Measurements from ENCODE around the gene EGFL8.

Gene EGFL8

DNA sequence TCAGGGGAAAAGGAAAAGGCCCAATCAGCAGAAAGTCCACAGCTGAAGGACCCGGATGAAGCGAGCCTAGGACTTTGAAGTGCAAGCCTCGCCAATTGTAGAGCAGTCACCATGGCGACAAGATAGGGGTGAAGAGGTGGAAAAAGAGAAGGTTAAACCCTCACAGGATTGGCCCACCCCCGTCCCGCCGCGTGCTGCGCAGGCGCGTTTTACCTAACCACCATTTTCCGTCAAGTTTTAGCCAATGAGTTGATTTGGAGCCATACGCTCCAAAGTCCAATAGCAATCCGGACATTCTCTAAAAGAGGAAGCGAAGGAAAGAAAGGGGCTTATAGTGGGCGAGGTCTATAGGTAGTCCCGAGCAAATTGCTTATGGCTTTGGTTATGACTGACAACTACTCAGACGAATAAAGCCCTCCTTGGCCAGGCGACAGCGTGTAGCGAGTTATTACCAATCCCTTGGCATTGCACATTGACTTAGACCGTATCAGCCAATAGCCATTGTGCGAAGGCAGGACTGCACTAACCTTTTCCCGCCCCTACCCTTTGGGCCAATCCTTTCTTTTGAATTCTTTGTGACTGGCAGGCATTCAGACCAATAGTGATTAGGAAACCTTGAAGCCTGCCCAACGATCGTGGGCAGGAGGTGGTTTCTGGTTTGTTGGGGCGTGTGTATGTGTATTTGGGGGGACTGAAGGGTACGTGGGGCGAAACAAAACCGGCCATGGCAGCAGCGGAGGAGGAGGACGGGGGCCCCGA lies 13.6 kb downstream of the EGFL8 start, which contains the start of gene RNF5:
RNF5 (plus strand) TSS at position 618 of the 759 bp plus-strand sequence; CDS start at position 725, 107 bp downstream.
- TF ChIP-seq, protein P1, sequence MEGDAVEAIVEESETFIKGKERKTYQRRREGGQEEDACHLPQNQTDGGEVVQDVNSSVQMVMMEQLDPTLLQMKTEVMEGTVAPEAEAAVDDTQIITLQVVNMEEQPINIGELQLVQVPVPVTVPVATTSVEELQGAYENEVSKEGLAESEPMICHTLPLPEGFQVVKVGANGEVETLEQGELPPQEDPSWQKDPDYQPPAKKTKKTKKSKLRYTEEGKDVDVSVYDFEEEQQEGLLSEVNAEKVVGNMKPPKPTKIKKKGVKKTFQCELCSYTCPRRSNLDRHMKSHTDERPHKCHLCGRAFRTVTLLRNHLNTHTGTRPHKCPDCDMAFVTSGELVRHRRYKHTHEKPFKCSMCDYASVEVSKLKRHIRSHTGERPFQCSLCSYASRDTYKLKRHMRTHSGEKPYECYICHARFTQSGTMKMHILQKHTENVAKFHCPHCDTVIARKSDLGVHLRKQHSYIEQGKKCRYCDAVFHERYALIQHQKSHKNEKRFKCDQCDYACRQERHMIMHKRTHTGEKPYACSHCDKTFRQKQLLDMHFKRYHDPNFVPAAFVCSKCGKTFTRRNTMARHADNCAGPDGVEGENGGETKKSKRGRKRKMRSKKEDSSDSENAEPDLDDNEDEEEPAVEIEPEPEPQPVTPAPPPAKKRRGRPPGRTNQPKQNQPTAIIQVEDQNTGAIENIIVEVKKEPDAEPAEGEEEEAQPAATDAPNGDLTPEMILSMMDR (IDR thresholded peaks at IDR 0.05) = no peak

DNA sequence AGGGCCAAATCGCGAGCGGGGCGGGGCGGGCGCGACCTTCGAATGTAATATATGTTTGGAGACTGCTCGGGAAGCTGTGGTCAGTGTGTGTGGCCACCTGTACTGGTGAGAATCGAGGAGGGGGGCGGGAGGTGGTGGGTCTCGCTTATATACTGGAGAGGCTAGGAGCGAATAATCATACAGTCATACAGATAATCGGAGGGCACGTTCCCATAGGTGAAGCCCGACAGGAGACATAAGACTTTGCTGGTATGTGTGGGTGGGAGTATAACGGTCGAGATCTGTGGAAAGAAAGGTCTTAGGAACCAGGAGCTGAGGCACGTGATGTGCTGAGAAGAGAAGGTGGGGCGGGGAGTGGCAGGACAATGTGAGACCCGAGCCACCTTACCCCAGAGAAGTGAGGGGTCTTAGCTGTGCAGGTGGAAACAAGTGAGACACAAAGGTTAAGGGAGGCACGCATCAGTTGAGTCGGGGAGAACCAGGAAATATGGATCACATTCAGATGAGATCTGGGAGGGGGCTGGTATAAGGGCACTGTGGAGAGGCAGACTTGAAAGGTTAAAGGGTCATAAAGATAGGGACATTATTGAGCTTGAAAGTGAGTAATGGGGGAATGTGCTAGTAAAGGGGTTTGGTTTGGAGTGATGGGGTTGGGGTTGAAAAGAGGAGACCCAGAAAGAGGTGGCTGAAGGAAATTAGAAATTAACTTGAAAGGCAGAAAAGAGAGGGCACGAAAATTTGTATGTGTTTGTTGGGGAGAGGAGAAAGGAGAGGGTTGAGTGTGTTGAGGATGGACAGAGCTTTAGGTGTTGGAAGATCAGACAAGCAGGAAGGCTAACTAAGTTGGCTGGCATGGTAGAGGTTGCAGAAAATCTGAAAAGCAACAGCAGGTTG lies 14.4 kb downstream of the EGFL8 start:
- TF ChIP-seq, protein P1 (IDR thresholded peaks at IDR 0.05) = no peak

DNA sequence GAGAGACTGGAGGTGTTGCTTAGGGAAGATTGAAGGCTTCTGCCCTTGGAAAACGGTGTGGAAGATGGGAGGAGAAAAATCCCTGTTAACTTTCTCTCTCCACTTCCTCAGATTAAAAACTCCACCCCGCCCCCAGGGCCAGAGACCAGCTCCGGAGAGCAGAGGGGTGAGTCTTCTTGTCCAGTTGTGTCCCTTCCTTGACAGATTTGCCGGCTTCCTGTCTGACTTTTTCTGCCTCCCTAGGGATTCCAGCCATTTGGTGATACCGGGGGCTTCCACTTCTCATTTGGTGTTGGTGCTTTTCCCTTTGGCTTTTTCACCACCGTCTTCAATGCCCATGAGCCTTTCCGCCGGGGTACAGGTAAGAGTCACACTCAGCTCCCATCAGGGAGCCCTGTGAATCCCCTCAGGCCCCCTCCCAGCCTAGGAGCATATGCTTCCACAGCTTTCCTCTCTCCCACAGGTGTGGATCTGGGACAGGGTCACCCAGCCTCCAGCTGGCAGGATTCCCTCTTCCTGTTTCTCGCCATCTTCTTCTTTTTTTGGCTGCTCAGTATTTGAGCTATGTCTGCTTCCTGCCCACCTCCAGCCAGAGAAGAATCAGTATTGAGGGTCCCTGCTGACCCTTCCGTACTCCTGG lies 15.5 kb downstream of the EGFL8 start:
- TF ChIP-seq, protein P1 (IDR thresholded peaks at IDR 0.05) = no peak

DNA sequence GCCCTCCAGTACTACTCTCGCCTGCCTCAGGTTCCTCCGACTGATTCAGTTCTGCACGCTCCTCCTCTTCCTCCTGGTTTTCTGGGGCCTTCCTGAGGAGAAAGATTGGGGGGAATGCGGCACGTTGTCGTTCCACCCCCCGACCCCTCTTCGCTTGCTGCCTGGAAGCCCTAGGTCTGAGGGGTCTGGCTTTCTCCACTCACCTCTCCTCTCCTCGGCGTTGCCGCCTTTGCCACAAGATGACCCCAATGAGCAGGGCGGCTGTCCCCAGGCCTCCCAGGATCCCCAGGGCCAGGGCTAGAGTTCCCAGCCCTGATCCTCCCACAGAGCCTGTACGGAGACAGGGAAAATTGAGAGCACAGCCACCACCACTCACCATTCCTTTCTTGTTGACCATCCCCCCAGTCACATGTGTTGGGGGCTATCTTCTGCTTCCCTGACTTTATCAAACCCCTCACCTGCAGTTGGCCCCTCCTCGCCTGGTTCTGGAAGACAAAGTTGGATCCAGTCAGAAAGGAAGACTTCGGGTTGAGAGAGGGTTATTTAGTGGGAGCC lies 16.8 kb downstream of the EGFL8 start:
- TF ChIP-seq, protein P1 (IDR thresholded peaks at IDR 0.05) = no peak

- TF ChIP-seq, protein P1 (IDR thresholded peaks at IDR 0.05) = no peak
Observed at GRCh38 chr6:32181915-32182529, 17.6 kb downstream of the EGFL8 start.

DNA sequence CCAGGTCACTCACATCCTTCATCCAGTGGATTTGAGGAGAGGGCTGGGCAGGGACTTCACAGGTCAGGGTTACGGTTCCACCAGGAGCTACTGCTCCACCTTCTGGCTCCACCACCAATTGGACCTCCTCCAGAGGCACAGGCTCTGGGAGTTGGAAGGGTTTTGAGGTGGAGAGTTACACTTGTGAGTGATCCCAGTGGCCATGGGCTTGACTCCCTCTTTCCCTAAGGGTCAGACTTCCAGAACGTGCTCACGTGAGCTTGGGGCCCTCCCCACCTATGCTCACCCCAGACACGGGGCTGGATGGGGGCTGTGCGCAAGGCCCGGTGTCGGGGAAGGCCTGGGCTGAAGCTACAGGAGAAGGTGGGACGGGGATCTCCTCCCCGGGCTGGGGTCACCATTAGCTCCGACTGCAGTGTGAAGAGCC lies 18.2 kb downstream of the EGFL8 start:
- TF ChIP-seq, protein P1 (IDR thresholded peaks at IDR 0.05) = no peak

- TF ChIP-seq, protein P1 (IDR thresholded peaks at IDR 0.05) = no peak
Observed at GRCh38 chr6:32183030-32183429, 18.6 kb downstream of the EGFL8 start.

Measured in LNCAP (cell line).